HepG2 (cell line): ENCODE results near the gene TMCC1.
A peak's percentile ranks its signal among the peaks of the same experiment; 100 is the strongest.
"Not testable (repeated sequence)": the region's sequence is repeated elsewhere in the genome, so short reads cannot be mapped to it uniquely, and the experiment has no call there.

Experiments used
- EZH2 ChIP-seq: conservative IDR thresholded peaks from 2 replicates; pipeline ENCODE4 v1.6.1; 2012; ENCODE audit warnings: mild to moderate bottlenecking, low read depth, low read length, moderate library complexity
- HDAC1 ChIP-seq: sonication (generic); formaldehyde crosslinking; IDR thresholded peaks from 2 replicates; pipeline ENCODE4 v1.5.1; 2020; ENCODE audit warnings: mild to moderate bottlenecking, missing genetic modification reagents
- NFYB ChIP-seq: sonication (generic); formaldehyde crosslinking; IDR thresholded peaks from 2 replicates; pipeline ENCODE4 v1.4.0; 2020; ENCODE audit warnings: missing genetic modification reagents
- POLR2A ChIP-seq, 2 experiments: IDR thresholded peaks; 2 replicates each; pipeline ENCODE4 v1.6.1; 2011; ENCODE audit warnings: low read depth in 2 of 2, low read length in 2 of 2, mild to moderate bottlenecking in 1 of 2, moderate library complexity in 1 of 2; ENCODE audit not compliant: insufficient read depth in 1 of 2
- SIN3A ChIP-seq: IDR thresholded peaks from 2 replicates; pipeline ENCODE4 v1.6.1; 2011; ENCODE audit warnings: low read depth, mild to moderate bottlenecking, control low read depth, low read length, borderline replicate concordance
- SUZ12 ChIP-seq: fragments of 150-350 bp; IDR thresholded peaks from 2 replicates; pipeline ENCODE4 v1.6.1; 2014; ENCODE audit warnings: low read depth, low read length
- TARDBP ChIP-seq: sonication (generic); formaldehyde crosslinking; IDR thresholded peaks from 2 replicates; pipeline ENCODE4 v1.8.0; 2022; ENCODE audit warnings: mild to moderate bottlenecking, missing genetic modification reagents
- TCF7L2 ChIP-seq: IDR thresholded peaks from 2 replicates; pipeline ENCODE4 v1.6.1; 2011; ENCODE audit warnings: mild to moderate bottlenecking, low read depth, low read length, moderate library complexity
- THAP7 ChIP-seq: sonication (generic); formaldehyde crosslinking; IDR thresholded peaks from 2 replicates; pipeline ENCODE4 v1.8.1; 2023; ENCODE audit warnings: mild to moderate bottlenecking, missing genetic modification reagents
- ZBTB43 ChIP-seq: sonication (generic); formaldehyde crosslinking; conservative IDR thresholded peaks from 2 replicates; pipeline ENCODE4 v1.4.0; 2020; ENCODE audit warnings: missing genetic modification reagents
- ZNF558 ChIP-seq: sonication (generic); formaldehyde crosslinking; IDR thresholded peaks from 2 replicates; pipeline ENCODE4 v1.9.0; 2022; ENCODE audit warnings: mild to moderate bottlenecking, missing genetic modification reagents, borderline replicate concordance
- ZNF879 ChIP-seq: sonication (generic); formaldehyde crosslinking; IDR thresholded peaks from 2 replicates; pipeline ENCODE4 v1.8.1; 2023; ENCODE audit warnings: missing genetic modification reagents
- TF ChIP-seq, protein P1 (sequence below): sonication (generic); formaldehyde crosslinking; IDR thresholded peaks from 2 replicates; pipeline ENCODE4 v1.5.0; 2020; ENCODE audit warnings: mild to moderate bottlenecking, missing genetic modification reagents, moderate library complexity

- TF ChIP-seq ZNF558; EZH2; SIN3A; HDAC1 (CRISPR knock-in tag); ZBTB43 (CRISPR knock-in tag); TCF7L2; NFYB; THAP7 (CRISPR knock-in tag); POLR2A (IDR thresholded peaks at IDR 0.05; ENCODE audit: insufficient read depth in 1 of 2, low read depth in 2 of 2, low read length in 2 of 2); ZNF879 (CRISPR knock-in tag); SUZ12: not testable (repeated sequence)
- TF ChIP-seq TARDBP (CRISPR knock-in tag) = peak; percentile 31; the same call in 1 of the 2 replicates
- TF ChIP-seq, protein P1, sequence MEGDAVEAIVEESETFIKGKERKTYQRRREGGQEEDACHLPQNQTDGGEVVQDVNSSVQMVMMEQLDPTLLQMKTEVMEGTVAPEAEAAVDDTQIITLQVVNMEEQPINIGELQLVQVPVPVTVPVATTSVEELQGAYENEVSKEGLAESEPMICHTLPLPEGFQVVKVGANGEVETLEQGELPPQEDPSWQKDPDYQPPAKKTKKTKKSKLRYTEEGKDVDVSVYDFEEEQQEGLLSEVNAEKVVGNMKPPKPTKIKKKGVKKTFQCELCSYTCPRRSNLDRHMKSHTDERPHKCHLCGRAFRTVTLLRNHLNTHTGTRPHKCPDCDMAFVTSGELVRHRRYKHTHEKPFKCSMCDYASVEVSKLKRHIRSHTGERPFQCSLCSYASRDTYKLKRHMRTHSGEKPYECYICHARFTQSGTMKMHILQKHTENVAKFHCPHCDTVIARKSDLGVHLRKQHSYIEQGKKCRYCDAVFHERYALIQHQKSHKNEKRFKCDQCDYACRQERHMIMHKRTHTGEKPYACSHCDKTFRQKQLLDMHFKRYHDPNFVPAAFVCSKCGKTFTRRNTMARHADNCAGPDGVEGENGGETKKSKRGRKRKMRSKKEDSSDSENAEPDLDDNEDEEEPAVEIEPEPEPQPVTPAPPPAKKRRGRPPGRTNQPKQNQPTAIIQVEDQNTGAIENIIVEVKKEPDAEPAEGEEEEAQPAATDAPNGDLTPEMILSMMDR (CRISPR knock-in tag) = not testable (repeated sequence)
Observed at GRCh38 chr3:129640985-129641384, 252.5 kb downstream of the TMCC1 start.
